K562 (cell line): ENCODE data around the gene DPF1. TPM values are rescaled to one million over a fixed set of nuclear protein-coding genes. Genes with fewer than 3 reads are reported as not detected.

Source experiments
- C11orf30 ChIP-seq: fragments of 450-650 bp; IDR thresholded peaks from 2 replicates; pipeline ENCODE4 v1.6.1; 2016; ENCODE audit warnings: low read depth, mild to moderate bottlenecking
- CHD7 ChIP-seq: fragments of 200-600 bp; sonication (generic); IDR thresholded peaks from one replicate; pipeline ENCODE4 v1.6.1; 2012; ENCODE audit warnings: mild to moderate bottlenecking, low read depth, low read length, inconsistent platforms
- E2F6 ChIP-seq, 2 experiments: IDR thresholded peaks; 2 replicates each; pipeline ENCODE4 v1.6.1; 2011; ENCODE audit warnings: borderline replicate concordance in 1 of 2, control low read depth in 1 of 2, low read depth in 1 of 2, low read length in 1 of 2, mild to moderate bottlenecking in 1 of 2, mixed read lengths in 1 of 2, moderate library complexity in 1 of 2; ENCODE audit not compliant: insufficient read depth in 1 of 2, insufficient read length in 1 of 2, poor library complexity in 1 of 2, severe bottlenecking in 1 of 2; ENCODE audit errors: extremely low read depth in 1 of 2
- TCF15 ChIP-seq: fragments of 250-450 bp; sonication (Bioruptor Pico); IDR thresholded peaks from 2 replicates; pipeline ENCODE4 v1.8.0; 2022; ENCODE audit warnings: moderate library complexity, mild to moderate bottlenecking, inconsistent platforms
- polyA plus RNA-seq, 8 experiments: library from polyadenylated mRNA; depleted of rRNA in 4 of 8; stranded (reverse) in 5 of 8; unstranded in 3 of 8; fragments of >200 nt; fragmentation: Nextera tagmentation in 2 of 8; fragmentation: Illumina TruSeq in 1 of 8; extraction: Ambion mirVana in 2 of 8; extraction: Trizol in 1 of 8; gene quantifications; 2 replicates each; pipeline versions ENCODE4 v1.2.1 to v1.2.3, GENCODE V29; 2011 to 2014; ENCODE audit warnings: inconsistent platforms in 1 of 8, missing spikeins in 1 of 8
- total RNA-seq, 7 experiments: library from RNA; depleted of rRNA in 6 of 7; stranded (reverse); fragments of >200 nt in 6 of 7; fragmentation: Illumina TruSeq in 2 of 7; extraction: Trizol in 2 of 7; gene quantifications; 2 replicates each; pipeline versions ENCODE4 v1.2.1 to v1.2.3, GENCODE V29; 2011 to 2021; ENCODE audit warnings: low replicate concordance in 1 of 7
- TF ChIP-seq, protein P1 (sequence below): fragments of 250-450 bp; sonication (Bioruptor Pico); IDR thresholded peaks from 2 replicates; pipeline ENCODE4 v1.8.0; 2021; ENCODE audit warnings: moderate library complexity, mild to moderate bottlenecking, inconsistent platforms

The DPF1 gene
- total and polyA plus RNA-seq, 9 of the 15 experiments (the other 6 are each of a cell fraction or from before 2014, with no cell fraction given) = 0.10 to 5.7 (median 3.1) TPM

DNA sequence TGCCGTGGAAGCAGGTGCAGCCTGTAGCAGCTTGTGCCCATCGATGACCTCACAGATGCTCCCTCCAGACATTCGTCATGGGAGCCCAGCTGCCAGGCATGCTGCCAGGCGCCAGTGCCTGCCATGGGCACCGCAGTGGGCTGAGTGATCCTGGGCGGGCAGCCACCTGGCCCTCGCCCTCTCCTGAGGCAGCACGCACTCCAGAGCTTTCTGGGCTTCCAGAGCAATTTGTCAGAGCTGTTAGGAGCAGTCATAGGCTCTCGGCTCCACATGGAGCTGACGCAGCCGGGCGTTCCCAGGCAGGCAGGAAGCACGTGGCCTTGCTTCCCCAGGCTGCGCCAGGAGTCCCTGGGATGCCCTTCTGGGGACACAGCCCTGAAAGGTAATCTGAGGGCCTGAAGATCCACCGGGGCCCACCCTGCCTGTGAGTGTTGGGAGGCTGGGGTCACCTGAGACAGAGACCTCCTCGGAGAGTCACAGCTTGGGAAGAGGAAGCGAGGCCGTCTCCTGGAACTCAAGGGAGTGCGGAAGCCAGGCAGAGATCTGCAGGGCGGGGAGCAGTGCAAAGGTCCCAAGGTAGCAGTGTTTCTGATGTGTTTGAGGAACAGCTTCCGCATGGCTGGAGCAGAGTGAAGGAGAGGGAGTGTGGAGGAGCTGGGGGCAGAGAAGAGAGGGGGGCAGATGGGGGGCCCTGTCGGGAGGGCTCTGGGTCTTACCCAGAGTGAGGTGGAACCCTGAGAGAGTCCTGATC, 50.6 kb downstream of the DPF1 start (continued):
- TF ChIP-seq E2F6 (IDR thresholded peaks at IDR 0.05; ENCODE audit: borderline replicate concordance in 1 of 2, extremely low read depth in 1 of 2, insufficient read depth in 1 of 2, insufficient read length in 1 of 2, low read depth in 1 of 2, low read length in 1 of 2, poor library complexity in 1 of 2, severe bottlenecking in 1 of 2) (peak in 1 of 2 experiments; percentile 23), TCF15 (CRISPR knock-in tag) (no peak), CHD7 (no peak), C11orf30 (no peak)
- TF ChIP-seq, protein P1, sequence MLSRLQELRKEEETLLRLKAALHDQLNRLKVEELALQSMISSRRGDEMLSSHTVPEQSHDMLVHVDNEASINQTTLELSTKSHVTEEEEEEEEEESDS (CRISPR knock-in tag) = no peak
- TF ChIP-seq, all 486 proteins: peak for 3
